Erythroblast (primary cell): ENCODE data around the gene TMPRSS11A.

Experiments used
- GATA1 ChIP-seq: IDR thresholded peaks from 2 replicates; pipeline ENCODE4 v1.6.1; 2011; ENCODE audit warnings: low read depth, mild to moderate bottlenecking, control low read depth, low read length, moderate library complexity
- POLR2A ChIP-seq: IDR thresholded peaks from 2 replicates; pipeline ENCODE4 v1.6.1; 2011; ENCODE audit warnings: mild to moderate bottlenecking, low read length

DNA sequence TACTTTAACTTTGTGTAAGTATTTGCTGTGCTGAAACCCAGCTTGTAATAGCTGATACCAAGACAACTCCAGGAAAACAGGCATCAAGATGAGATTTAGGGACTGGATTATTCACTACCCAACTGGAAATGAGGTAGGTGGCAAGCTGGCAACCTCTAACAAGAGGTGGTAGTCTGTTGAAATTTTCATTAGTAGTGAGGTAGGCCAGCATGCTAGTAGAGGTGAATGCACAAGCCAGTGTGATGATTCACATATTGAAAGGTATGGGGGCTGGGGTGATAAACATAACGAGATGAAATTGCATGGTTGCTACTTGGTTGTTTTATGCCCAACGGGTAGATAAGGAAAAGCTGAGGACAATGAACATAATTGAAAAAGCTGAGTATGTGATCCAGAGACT is 71.0 kb downstream of the TMPRSS11A start:
- no peak for TF ChIP-seq POLR2A
- no peak for TF ChIP-seq GATA1
